ENCODE measurements around the gene OR8J3.

GRCh38 chr11:56089697-56090096, 50.3 kb downstream of the OR8J3 start:
- TF ChIP-seq ZNF414 (CRISPR knock-in tag; IDR thresholded peaks at IDR 0.05) = no peak
- TF ChIP-seq TRIM24 (CRISPR knock-in tag; IDR thresholded peaks at IDR 0.05) = no peak
- no peak for TF ChIP-seq CTCF (CRISPR knock-in tag; IDR thresholded peaks at IDR 0.05)
- TF ChIP-seq ZNF703 (CRISPR knock-in tag; IDR thresholded peaks at IDR 0.05; ENCODE audit: borderline replicate concordance) = no peak
- TF ChIP-seq KAT2B (IDR thresholded peaks at IDR 0.05; ENCODE audit: borderline replicate concordance, low read depth, low read length) = no peak
- TF ChIP-seq ZSCAN29 (CRISPR knock-in tag; conservative IDR thresholded peaks at IDR 0.05) = no peak

Data from HepG2 (cell line).